Panc1 (cell line): Measurements from ENCODE around the gene PKMYT1. TPM values are rescaled to one million over a fixed set of nuclear protein-coding genes. Genes with fewer than 3 reads are reported as not detected.

Experiments used
- ATAC-seq: fragments of 200-7000 bp; cut with Tn5 transposase; 2 replicates; pipeline ENCODE4 v1.9.1; 2020; ENCODE audit warnings: mild to moderate bottlenecking, moderate library complexity
- BruUV-seq: library from RNA; stranded (reverse); fragments of 400-500 nt; replicated peaks from 2 replicates; lab custom pipeline; 2021; lab: Mats Ljungman, UMichigan
- CTCF ChIA-PET: fragments of 300-600 bp; sonication (Branson Sonifier 250); formaldehyde crosslinking; loops from one replicate; lab custom pipeline; 2022; ENCODE audit warnings: antibody characterized with exemption; lab: Charles Lee
- POLR2A ChIA-PET: fragments of 300-600 bp; sonication (Branson Sonifier 250); formaldehyde crosslinking; loops from one replicate; lab custom pipeline; 2022; ENCODE audit warnings: antibody characterized with exemption; lab: Charles Lee
- DNase-seq: peaks from one replicate; pipeline ENCODE4 v3.0.0-alpha.2; 2010; ENCODE audit warnings: low read depth, low spot score
- H3K27ac ChIP-seq: 2 replicates; pipeline ENCODE4 v1.5.1; 2011; ENCODE audit warnings: mild to moderate bottlenecking, low read length, inconsistent platforms
- H3K27me3 ChIP-seq: fragments of 200-500 bp; sonication (Bioruptor generic); 2 replicates; pipeline ENCODE4 v1.6.0; 2014; ENCODE audit warnings: low read length, inconsistent platforms; ENCODE audit not compliant: control insufficient read depth, insufficient read depth
- H3K36me3 ChIP-seq: fragments of 200-500 bp; sonication (Bioruptor generic); 2 replicates; pipeline ENCODE4 v1.5.1; 2014; ENCODE audit warnings: inconsistent platforms, mild to moderate bottlenecking, low read length, moderate library complexity; ENCODE audit not compliant: control insufficient read depth, insufficient read depth
- H3K4me1 ChIP-seq: 2 replicates; pipeline ENCODE4 v1.5.1; 2011; ENCODE audit warnings: inconsistent platforms, mild to moderate bottlenecking, low read length, moderate library complexity; ENCODE audit not compliant: control insufficient read depth, insufficient read depth
- H3K4me3 ChIP-seq, 2 experiments: 2 replicates each; pipeline ENCODE4 v1.5.1; 2011 to 2012; ENCODE audit warnings: low read depth in 2 of 2, low read length in 2 of 2, mild to moderate bottlenecking in 2 of 2, inconsistent platforms in 1 of 2, moderate library complexity in 1 of 2
- H3K9me3 ChIP-seq: fragments of 200-500 bp; sonication (Bioruptor generic); 2 replicates; pipeline ENCODE4 v1.5.1; 2014; ENCODE audit warnings: low read depth, mild to moderate bottlenecking, inconsistent platforms, low read length, moderate library complexity; ENCODE audit not compliant: control insufficient read depth, insufficient read depth
- CTCF ChIP-seq: fragments of 450-650 bp; IDR thresholded peaks from 2 replicates; pipeline ENCODE4 v1.5.1; 2017; ENCODE audit warnings: mild to moderate bottlenecking
- POLR2AphosphoS5 ChIP-seq: IDR thresholded peaks from 2 replicates; pipeline ENCODE4 v1.6.1; 2012; ENCODE audit warnings: mild to moderate bottlenecking, low read depth, low read length, moderate library complexity
- REST ChIP-seq, 2 experiments: IDR thresholded peaks; 2 replicates each; pipeline ENCODE4 v1.6.1; 2011 to 2012; ENCODE audit warnings: low read depth in 2 of 2, control low read depth in 1 of 2, low read length in 1 of 2, mild to moderate bottlenecking in 1 of 2, moderate library complexity in 1 of 2; ENCODE audit not compliant: insufficient read depth in 1 of 2
- SIN3A ChIP-seq: IDR thresholded peaks from 2 replicates; pipeline ENCODE4 v1.6.1; 2012; ENCODE audit warnings: low read depth, mild to moderate bottlenecking, low read length, moderate library complexity, borderline replicate concordance; ENCODE audit not compliant: insufficient read depth
- TCF7L2 ChIP-seq: IDR thresholded peaks from 2 replicates; pipeline ENCODE4 v1.6.1; 2011; ENCODE audit warnings: mild to moderate bottlenecking, low read depth, low read length, inconsistent platforms
- in situ Hi-C: cut with HindIII; loops from 2 replicates; pipeline ENCODE4 v1.10.0; 2016; ENCODE audit warnings: low sequenced_read_pairs, low pct_unique_long_range_greater_than_20kb
- intact Hi-C: fragments of 100-400 bp; cut with micrococcal nuclease; formaldehyde crosslinking; loops from one replicate; pipeline ENCODE4 v1.10.0; 2022; ENCODE audit not compliant: unreplicated experiment
- total RNA-seq: library from RNA; stranded (reverse); gene quantifications from one replicate; pipeline ENCODE4 v1.2.1, GENCODE V29; 2021; ENCODE audit not compliant: unreplicated experiment

The PKMYT1 gene
- total RNA-seq, 1 experiment from 2014 or later, result 105 TPM

- no peak overlapping the region for H3K27ac ChIP-seq
- H3K36me3 ChIP-seq, result no peaks in the 10 kb centered on the region
- DNase-seq (no peak), ATAC-seq (no peak)
- CTCF ChIA-PET, result interaction anchor here (0.6 kb wide), 1 partner anchor 70 kb away, joined by 3 read pairs; no protein-coding TSS in a partner anchor
- in situ Hi-C loops, result no loop called here
- H3K4me3 ChIP-seq, result no peak overlapping the region
- no TSS peak for BruUV-seq
- no peak for TF ChIP-seq CTCF
- TF ChIP-seq REST (IDR thresholded peaks at IDR 0.05; ENCODE audit: insufficient read depth in 1 of 2, low read depth in 2 of 2, low read length in 1 of 2), result no peak
- TF ChIP-seq SIN3A, result no peak
- no peak for TF ChIP-seq TCF7L2
- TF ChIP-seq POLR2AphosphoS5, result no peak
- peaks cover 3% of the 10 kb centered on the region for H3K4me1 ChIP-seq
- H3K9me3 ChIP-seq, result no peaks in the 10 kb centered on the region
- H3K27me3 ChIP-seq, result no peaks in the 10 kb centered on the region
- intact Hi-C loops, result no loop called here
- POLR2A ChIA-PET, result no interaction called here
Observed at GRCh38 chr16:2988590-2989099, 8.4 kb upstream of the PKMYT1 start.

GRCh38 chr16:2987833-2988232 is 7.6 kb upstream of the PKMYT1 start:
- H3K4me1 ChIP-seq, result peaks cover 3% of the 10 kb centered on the region
- intact Hi-C loops (no loop called here), in situ Hi-C loops (no loop called here)
- CTCF ChIA-PET, result interaction anchor here (0.6 kb wide), 1 partner anchor 71 kb away, joined by 3 read pairs; no protein-coding TSS in a partner anchor
- H3K27me3 ChIP-seq, result no peaks in the 10 kb centered on the region
- TF ChIP-seq REST (IDR thresholded peaks at IDR 0.05; ENCODE audit: insufficient read depth in 1 of 2, low read depth in 2 of 2, low read length in 1 of 2) (no peak), POLR2AphosphoS5 (no peak), CTCF (no peak)
- no TSS peak for BruUV-seq
- H3K9me3 ChIP-seq, result no peaks in the 10 kb centered on the region
- H3K27ac ChIP-seq, result no peak overlapping the region
- no peak for DNase-seq
- ATAC-seq, result no peak
- POLR2A ChIA-PET, result no interaction called here
- no peaks in the 10 kb centered on the region for H3K36me3 ChIP-seq
- H3K4me3 ChIP-seq, result no peak overlapping the region
